ES-I3 (cell line): ENCODE results near the gene TBX2.

Source experiments
- H3K36me3 ChIP-seq: 2 replicates; pipeline ENCODE4 v1.6.1; 2013; ENCODE audit warnings: mild to moderate bottlenecking, low read length, control low read depth, moderate library complexity; ENCODE audit not compliant: insufficient read depth
- H3K4me1 ChIP-seq: 2 replicates; pipeline ENCODE4 v1.6.1; 2013; ENCODE audit warnings: mild to moderate bottlenecking, control low read depth, low read length; ENCODE audit not compliant: insufficient read depth
- H3K9ac ChIP-seq: 2 replicates; pipeline ENCODE4 v1.6.1; 2013; ENCODE audit warnings: low read depth, mild to moderate bottlenecking, low read length, moderate library complexity
- H3K9me3 ChIP-seq: 2 replicates; pipeline ENCODE4 v1.6.1; 2013; ENCODE audit warnings: mild to moderate bottlenecking, low read length, moderate library complexity; ENCODE audit not compliant: control insufficient read depth, insufficient read depth

TBX2 gene

DNA sequence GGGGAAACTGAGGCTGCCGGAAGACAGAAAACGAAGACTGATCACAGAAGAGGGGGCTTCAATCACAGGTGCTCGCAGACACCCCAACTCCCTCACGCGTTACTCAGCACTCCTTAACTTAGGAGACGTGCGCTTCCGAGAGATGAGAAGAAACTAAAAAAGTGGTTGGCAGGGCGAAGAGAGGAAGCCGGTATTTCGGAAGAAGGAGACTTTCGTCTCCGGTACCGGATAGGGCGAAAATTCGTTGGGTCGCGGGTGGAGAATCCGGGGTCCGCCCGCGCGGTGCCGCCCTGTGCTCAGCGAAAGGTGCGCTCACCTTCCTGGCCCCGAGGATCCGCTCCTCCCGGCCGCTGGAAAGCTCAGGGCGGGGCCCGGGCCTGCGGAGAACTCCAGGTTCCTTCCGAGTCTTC is 917 bp upstream of the TBX2 start:
- Histone ChIP-seq H3K36me3 (no peaks in the 10 kb centered on the region), H3K9ac (peak overlapping the region; percentile 53; the same call in 1 of the 2 replicates), H3K9me3 (no peaks in the 10 kb centered on the region; the same call in 1 of the 2 replicates), H3K4me1 (peaks cover 15% of the 10 kb centered on the region)

DNA sequence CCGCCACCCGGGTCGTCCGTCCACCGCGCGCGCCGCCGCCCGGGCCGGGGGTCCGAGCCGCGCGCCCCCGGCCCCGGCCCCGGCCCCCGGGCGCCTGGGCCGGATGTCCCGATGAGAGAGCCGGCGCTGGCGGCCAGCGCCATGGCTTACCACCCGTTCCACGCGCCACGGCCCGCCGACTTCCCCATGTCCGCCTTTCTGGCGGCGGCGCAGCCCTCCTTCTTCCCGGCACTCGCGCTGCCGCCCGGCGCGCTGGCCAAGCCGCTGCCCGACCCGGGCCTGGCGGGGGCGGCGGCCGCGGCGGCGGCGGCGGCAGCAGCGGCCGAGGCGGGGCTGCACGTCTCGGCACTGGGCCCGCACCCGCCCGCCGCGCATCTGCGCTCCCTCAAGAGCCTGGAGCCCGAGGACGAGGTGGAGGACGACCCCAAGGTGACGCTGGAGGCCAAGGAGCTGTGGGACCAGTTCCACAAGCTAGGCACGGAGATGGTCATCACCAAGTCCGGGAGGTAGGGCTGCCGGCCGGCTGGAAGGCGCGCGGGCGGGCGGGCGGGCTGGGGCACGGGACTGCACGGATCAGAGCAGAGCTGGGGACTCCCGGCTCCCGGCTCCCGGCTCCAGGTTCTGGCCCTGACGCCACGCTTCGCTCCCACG is 548 bp downstream of the TBX2 start:
- Histone ChIP-seq H3K4me1 (peaks cover 23% of the 10 kb centered on the region), H3K36me3 (no peaks in the 10 kb centered on the region), H3K9me3 (no peaks in the 10 kb centered on the region; the same call in 1 of the 2 replicates), H3K9ac (peak overlapping the region; percentile 12; the same call in 1 of the 2 replicates)

DNA sequence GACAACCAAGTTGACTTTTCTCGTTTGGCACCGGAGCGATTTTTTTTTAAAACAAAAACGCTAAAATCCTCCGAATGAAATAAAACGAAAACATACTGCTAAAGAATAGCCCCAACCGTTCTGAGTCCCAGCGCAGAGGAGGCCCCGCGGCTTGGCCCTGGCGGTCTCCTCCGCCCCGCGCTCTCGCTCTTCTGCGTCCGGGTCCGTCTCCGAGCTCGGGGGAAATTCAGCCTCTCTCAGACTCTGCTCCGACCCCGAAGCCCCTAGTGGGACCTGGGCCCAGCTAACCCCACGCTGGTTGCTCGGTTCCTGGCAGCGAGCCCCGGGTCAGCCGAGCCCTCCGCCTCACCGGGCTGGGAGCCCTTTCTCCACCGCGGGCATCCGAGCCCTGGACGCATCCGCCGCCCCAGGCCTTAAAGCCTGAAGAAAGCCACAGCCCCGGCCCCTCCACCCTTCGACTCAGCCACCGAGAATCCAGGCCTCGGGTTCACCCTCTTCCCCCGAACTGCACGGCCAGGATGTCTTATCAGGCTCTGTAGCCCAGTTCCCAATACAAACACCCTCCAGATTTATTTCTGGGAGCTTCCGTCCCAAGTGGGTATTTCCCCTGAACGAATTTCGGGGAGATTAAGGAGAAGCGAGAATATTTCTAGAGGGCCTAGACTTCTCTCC is 1.2 kb downstream of the TBX2 start:
- Histone ChIP-seq H3K36me3 (no peaks in the 10 kb centered on the region), H3K4me1 (peaks cover 23% of the 10 kb centered on the region), H3K9ac (peak overlapping the region; percentile 12; the same call in 1 of the 2 replicates), H3K9me3 (no peaks in the 10 kb centered on the region; the same call in 1 of the 2 replicates)

DNA sequence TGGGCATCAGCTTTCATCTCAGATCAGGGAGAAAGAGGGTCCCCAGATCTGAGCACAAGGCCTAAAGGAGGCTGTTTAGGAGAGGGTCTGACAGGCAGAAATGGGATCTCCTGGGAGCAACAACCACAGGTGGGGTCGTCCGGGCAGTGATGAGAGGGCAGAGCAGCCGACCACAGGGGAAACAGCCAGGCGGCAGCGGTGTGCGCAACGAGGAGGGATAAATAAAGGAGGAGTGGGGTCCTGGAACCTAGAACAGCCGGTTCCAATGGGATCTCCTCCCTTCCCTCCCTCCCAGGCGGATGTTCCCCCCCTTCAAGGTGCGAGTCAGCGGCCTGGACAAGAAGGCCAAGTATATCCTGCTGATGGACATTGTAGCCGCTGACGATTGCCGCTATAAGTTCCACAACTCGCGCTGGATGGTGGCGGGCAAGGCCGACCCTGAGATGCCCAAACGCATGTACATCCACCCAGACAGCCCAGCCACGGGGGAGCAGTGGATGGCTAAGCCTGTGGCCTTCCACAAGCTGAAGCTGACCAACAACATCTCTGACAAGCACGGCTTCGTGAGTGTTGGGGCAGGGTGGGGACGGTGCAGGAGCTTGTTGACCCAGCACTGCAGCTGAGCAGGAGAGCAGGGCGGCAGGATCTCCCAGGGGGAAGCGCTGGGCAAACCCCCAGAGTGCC is 1.9 kb downstream of the TBX2 start:
- H3K4me1 ChIP-seq = peaks cover 23% of the 10 kb centered on the region

DNA sequence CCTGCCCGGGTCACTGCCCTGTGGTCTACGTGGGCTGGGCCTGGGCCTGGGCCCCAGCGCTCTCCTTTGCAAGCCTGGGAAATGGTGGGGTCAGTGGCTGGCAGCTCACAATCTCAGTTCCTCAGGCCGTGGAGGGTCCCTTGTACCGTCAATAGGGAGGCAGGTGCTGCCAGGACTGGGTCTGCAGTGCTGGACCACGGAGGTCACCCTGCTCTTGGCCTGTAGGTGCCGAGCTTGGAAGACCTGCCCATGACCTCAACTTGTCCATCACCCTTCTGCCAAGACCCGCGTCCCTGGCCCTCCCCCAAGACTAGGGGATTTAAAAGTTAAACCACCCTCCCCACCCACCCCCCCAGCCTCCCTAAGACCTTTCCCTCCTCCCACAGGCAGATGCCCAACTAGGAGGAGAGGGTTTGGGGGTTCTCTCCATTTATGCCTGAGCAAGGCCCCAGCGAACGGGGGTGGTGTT is 2.5 kb downstream of the TBX2 start:
- peaks cover 23% of the 10 kb centered on the region for H3K4me1 ChIP-seq
- no peak overlapping the region for H3K9ac ChIP-seq
- H3K9me3 ChIP-seq = no peaks in the 10 kb centered on the region
- no peaks in the 10 kb centered on the region for H3K36me3 ChIP-seq

More for the DNA sequence above, 1.9 kb downstream of the TBX2 start:
- Histone ChIP-seq H3K9me3 (no peaks in the 10 kb centered on the region; the same call in 1 of the 2 replicates), H3K9ac (no peak overlapping the region), H3K36me3 (no peaks in the 10 kb centered on the region)

DNA sequence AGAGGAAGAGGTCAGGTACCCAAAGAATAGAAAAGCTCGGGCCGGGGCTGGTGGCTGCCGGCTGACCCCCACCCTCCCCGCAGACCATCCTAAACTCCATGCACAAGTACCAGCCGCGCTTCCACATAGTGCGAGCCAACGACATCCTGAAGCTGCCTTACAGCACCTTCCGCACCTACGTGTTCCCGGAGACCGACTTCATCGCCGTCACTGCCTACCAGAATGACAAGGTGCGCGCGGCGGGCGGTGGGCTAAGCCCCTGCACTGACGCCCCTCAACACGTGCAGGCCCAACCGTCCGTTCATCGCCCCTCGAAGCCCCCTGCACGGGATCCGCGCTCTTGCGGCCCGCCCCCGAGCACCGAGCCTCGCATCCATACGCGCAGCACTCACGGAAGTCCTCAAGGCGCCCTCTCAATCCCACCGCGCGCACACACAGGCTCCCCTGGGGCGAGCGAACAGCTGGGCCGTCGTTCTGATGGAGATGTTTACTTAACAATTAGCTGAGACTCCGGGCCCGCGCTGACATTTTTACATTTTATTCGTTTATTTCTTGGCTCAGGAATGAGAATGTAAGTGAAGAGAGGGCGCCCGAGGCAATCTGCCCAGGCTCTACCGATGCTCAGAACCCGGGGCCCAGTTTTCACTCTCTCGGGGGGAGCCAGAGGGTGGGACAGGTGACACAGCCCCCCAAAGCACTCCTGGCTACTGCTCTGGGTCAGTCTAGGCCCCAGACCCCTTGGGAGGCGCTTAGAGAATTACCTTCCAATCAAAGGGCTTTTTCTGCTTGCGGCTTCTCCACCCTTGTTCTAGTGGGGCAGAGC is 3.5 kb downstream of the TBX2 start:
- H3K9ac ChIP-seq = no peak overlapping the region
- no peaks in the 10 kb centered on the region for H3K36me3 ChIP-seq

DNA sequence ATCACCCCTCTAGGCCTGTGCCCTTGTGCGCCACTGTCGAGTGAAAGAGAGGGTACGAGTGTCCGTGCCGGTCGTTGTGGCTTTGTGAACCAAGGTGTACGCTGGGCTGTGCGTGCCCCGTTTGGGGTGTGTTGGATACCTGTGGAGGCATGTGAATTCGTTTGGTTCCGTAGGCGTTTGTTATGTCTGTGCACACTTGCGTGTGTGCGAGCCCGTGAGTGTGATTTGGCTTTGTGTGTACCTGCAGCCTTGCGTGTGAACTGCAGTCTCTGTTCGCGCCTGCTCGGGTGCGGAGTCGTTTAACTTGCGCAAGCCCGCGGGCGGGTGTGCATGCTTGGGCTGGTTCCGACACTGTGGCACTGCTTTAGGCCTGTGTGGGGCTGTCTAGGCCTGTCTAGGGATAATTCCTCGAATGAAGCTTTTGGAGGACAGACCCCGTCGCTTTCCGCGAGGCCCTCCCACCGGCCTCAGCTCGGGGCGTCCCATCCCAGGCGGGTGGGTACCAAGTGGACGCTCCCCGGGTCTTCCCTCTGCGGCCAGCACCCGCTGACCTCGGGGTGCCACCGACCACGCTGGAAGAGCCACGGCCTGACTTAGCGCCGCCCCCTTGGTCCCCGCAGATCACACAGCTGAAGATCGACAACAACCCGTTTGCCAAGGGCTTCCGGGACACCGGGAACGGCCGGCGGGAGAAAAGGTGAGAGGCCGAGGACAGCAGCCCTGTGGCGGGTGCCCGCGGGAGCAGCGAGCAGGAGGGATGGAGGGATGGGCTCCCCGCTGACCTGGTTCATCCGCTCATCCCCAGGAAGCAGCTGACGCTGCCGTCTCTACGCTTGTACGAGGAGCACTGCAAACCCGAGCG is 4.4 kb downstream of the TBX2 start:
- Histone ChIP-seq H3K36me3 (no peaks in the 10 kb centered on the region), H3K9ac (peak overlapping the region; percentile 45; the same call in 1 of the 2 replicates), H3K4me1 (peaks cover 20% of the 10 kb centered on the region), H3K9me3 (no peaks in the 10 kb centered on the region)

More for the DNA sequence above, 3.5 kb downstream of the TBX2 start:
- peaks cover 20% of the 10 kb centered on the region for H3K4me1 ChIP-seq
- H3K9me3 ChIP-seq = no peaks in the 10 kb centered on the region

DNA sequence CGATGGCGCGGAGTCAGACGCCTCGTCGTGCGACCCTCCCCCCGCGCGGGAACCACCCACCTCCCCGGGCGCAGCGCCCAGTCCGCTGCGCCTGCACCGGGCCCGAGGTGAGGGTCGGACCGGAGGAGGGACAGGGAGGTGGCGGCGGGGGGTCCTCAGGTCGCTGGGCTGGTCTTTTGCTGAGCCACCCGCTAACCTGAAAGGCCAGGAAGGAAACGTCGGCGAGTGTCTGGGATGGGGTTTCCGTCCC is 4.9 kb downstream of the TBX2 start:
- Histone ChIP-seq H3K9ac (peak overlapping the region; percentile 45; the same call in 1 of the 2 replicates), H3K4me1 (peaks cover 20% of the 10 kb centered on the region), H3K36me3 (no peaks in the 10 kb centered on the region), H3K9me3 (no peaks in the 10 kb centered on the region)

DNA sequence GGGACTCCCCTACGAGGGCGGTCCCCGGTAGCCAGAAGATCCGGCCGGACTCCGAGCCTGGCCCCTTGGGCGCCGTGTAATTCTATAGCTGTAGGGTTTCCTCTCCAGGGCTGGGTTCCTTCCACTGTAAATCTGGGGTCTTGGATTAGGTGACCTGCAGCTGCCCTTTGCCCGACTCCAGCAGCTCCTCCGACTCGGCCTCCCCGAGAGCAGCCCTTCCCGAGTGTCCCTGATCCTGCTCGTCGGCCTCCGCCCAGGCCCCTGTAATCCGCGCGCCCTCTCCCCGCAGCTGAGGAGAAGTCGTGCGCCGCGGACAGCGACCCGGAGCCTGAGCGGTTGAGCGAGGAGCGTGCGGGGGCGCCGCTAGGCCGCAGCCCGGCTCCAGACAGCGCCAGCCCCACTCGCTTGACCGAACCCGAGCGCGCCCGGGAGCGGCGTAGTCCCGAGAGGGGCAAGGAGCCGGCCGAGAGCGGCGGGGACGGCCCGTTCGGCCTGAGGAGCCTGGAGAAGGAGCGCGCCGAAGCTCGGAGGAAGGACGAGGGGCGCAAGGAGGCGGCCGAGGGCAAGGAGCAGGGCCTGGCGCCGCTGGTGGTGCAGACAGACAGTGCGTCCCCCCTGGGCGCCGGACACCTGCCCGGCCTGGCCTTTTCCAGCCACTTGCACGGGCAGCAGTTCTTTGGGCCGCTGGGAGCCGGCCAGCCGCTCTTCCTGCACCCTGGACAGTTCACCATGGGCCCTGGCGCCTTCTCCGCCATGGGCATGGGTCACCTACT is 5.5 kb downstream of the TBX2 start:
- Histone ChIP-seq H3K9me3 (no peaks in the 10 kb centered on the region), H3K9ac (peak overlapping the region; percentile 45; the same call in 1 of the 2 replicates), H3K36me3 (no peaks in the 10 kb centered on the region), H3K4me1 (peaks cover 20% of the 10 kb centered on the region)

DNA sequence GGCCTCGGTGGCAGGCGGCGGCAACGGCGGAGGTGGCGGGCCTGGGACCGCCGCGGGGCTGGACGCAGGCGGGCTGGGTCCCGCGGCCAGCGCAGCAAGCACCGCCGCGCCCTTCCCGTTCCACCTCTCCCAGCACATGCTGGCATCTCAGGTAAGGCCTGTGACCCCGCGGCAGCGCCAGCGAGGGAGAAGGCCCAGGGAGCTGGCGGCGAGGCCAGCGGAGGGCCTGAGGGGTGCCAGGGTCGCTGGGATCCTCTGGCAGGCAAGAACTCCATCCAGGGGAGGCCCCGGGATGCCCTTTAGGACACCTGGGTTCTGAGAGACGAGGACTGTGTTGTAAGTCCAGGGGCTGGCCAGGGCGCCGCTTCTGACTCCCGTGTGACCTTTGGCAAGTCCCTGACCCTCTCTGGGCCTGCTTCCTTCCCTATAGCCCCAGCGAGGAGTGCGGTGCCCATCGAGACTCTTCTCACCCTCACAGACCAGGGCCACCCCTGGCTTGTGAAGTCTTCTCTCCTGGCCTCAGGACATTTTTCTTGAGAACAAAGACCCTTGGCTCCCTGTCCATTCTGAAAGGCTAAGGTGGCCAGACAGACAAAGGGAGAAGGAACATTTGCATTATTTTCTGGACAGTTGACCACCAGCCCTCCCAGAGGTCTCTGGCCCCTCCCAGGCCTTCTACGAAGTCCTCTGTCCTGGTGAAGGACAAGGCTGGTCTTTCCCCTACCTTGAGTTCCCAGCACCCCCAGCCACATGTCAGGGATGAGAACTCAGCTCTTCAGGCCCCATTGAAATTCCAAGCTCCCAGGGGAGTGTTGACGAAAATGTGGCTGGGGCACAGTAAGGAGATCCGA is 6.3 kb downstream of the TBX2 start:
- no peak overlapping the region for H3K9ac ChIP-seq
- peaks cover 25% of the 10 kb centered on the region for H3K4me1 ChIP-seq
- no peaks in the 10 kb centered on the region for H3K36me3 ChIP-seq
- H3K9me3 ChIP-seq = no peaks in the 10 kb centered on the region

DNA sequence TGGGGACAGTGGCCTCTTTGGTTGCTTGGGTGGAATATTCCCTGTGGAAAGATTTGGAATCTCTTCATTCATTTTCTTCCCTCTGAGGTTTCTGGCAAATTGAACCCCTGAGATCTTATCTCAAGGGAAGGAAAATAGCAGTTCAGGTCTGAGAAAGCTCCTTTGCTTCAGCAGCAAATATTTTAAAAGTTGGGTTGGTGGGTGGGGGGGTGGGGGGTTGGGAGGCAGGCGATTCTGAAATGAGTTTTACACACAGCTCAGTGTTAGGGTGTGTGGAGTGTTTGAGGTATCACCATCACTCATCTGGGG is 6.8 kb downstream of the TBX2 start:
- Histone ChIP-seq H3K4me1 (peaks cover 20% of the 10 kb centered on the region; the same call in 1 of the 2 replicates), H3K9me3 (no peaks in the 10 kb centered on the region), H3K9ac (no peak overlapping the region), H3K36me3 (no peaks in the 10 kb centered on the region)
